Measurements from ENCODE around the gene ECE1.
A peak's percentile ranks its signal among the peaks of the same experiment; 100 is the strongest.

ECE1 gene

GRCh38 chr1:21175670-21176581, 114.3 kb downstream of the ECE1 start:
- H3K27ac ChIP-seq (ENCODE audit: low read length) = peak overlapping the region; percentile 65
- H3K36me3 ChIP-seq (ENCODE audit: insufficient read depth, low read length) = peaks cover 5% of the 10 kb centered on the region
- no peaks in the 10 kb centered on the region for H3K27me3 ChIP-seq (ENCODE audit: insufficient read depth, low read length, poor library complexity)
- ATAC-seq (ENCODE audit: insufficient read depth, low read depth) (peak; percentile 39), DNase-seq (peak; percentile 45)
- peak overlapping the region; percentile 79 for H3K4me2 ChIP-seq (ENCODE audit: insufficient read depth, low read length)
- peak overlapping the region; percentile 69 to 92; a peak in 3 of 4 replicates for H3K4me3 ChIP-seq (ENCODE audit: low read depth in 1 of 2, low read length in 2 of 2)
- H3K9ac ChIP-seq (ENCODE audit: low read depth, low read length) = peak overlapping the region; percentile 91
- H3K9me3 ChIP-seq (ENCODE audit: insufficient read depth, low read length, severe bottlenecking) = no peaks in the 10 kb centered on the region
- TF ChIP-seq, protein P1, sequence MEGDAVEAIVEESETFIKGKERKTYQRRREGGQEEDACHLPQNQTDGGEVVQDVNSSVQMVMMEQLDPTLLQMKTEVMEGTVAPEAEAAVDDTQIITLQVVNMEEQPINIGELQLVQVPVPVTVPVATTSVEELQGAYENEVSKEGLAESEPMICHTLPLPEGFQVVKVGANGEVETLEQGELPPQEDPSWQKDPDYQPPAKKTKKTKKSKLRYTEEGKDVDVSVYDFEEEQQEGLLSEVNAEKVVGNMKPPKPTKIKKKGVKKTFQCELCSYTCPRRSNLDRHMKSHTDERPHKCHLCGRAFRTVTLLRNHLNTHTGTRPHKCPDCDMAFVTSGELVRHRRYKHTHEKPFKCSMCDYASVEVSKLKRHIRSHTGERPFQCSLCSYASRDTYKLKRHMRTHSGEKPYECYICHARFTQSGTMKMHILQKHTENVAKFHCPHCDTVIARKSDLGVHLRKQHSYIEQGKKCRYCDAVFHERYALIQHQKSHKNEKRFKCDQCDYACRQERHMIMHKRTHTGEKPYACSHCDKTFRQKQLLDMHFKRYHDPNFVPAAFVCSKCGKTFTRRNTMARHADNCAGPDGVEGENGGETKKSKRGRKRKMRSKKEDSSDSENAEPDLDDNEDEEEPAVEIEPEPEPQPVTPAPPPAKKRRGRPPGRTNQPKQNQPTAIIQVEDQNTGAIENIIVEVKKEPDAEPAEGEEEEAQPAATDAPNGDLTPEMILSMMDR (IDR thresholded peaks at IDR 0.05; ENCODE audit: borderline replicate concordance, extremely low read depth, low read length, poor library complexity, severe bottlenecking) = no peak
- no peak for TF ChIP-seq EZH2 (IDR thresholded peaks at IDR 0.05; ENCODE audit: borderline replicate concordance, low read depth, low read length, severe bottlenecking)
- peaks cover 25% of the 10 kb centered on the region for H4K20me1 ChIP-seq (ENCODE audit: insufficient read depth, low read length)
- H3K79me2 ChIP-seq (ENCODE audit: insufficient read depth, low read length) = peaks cover 51% of the 10 kb centered on the region
- peak overlapping the region; percentile 75 for H2AFZ ChIP-seq (ENCODE audit: low read depth, low read length)
- H3K4me1 ChIP-seq (ENCODE audit: insufficient read depth, low read length) = peaks cover 31% of the 10 kb centered on the region

DNA sequence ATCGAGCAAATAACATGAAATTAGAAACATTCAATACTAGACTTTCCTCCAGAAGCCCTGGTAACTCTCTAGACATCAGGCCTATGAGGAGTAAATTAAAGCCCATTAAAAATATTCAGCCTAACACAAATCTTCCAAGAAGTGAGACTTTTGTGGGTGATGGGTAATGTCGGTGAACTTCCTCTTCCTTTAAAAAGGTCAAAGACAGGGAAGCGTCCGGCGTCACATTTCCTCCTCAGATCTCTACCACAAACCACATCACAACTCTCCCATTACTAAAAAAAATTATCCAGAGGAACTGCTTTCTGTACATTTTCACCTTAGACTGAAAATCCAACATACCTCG, 115.0 kb downstream of the ECE1 start:
- H3K27me3 ChIP-seq (ENCODE audit: insufficient read depth, low read length, poor library complexity) = no peaks in the 10 kb centered on the region
- ATAC-seq (ENCODE audit: insufficient read depth, low read depth) (peak; percentile 27), DNase-seq (peak; percentile 65)
- no peaks in the 10 kb centered on the region for H3K9me3 ChIP-seq (ENCODE audit: insufficient read depth, low read length, severe bottlenecking)
- TF ChIP-seq EZH2 (IDR thresholded peaks at IDR 0.05; ENCODE audit: borderline replicate concordance, low read depth, low read length, severe bottlenecking) = no peak
- TF ChIP-seq, protein P1 (IDR thresholded peaks at IDR 0.05; ENCODE audit: borderline replicate concordance, extremely low read depth, low read length, poor library complexity, severe bottlenecking) = no peak
- peaks cover 25% of the 10 kb centered on the region for H4K20me1 ChIP-seq (ENCODE audit: insufficient read depth, low read length)
- no peak overlapping the region for H2AFZ ChIP-seq (ENCODE audit: low read depth, low read length)
- H3K36me3 ChIP-seq (ENCODE audit: insufficient read depth, low read length) = peaks cover 9% of the 10 kb centered on the region
- peak overlapping the region; percentile 91 for H3K9ac ChIP-seq (ENCODE audit: low read depth, low read length)
- H3K79me2 ChIP-seq (ENCODE audit: insufficient read depth, low read length) = peaks cover 57% of the 10 kb centered on the region
- H3K4me1 ChIP-seq (ENCODE audit: insufficient read depth, low read length) = peaks cover 31% of the 10 kb centered on the region
- H3K27ac ChIP-seq (ENCODE audit: low read length) = peak overlapping the region; percentile 65
- H3K4me3 ChIP-seq (ENCODE audit: low read depth in 1 of 2, low read length in 2 of 2) = peak overlapping the region; percentile 69 to 92; a peak in 3 of 4 replicates
- H3K4me2 ChIP-seq (ENCODE audit: insufficient read depth, low read length) = peak overlapping the region; percentile 79

DNA sequence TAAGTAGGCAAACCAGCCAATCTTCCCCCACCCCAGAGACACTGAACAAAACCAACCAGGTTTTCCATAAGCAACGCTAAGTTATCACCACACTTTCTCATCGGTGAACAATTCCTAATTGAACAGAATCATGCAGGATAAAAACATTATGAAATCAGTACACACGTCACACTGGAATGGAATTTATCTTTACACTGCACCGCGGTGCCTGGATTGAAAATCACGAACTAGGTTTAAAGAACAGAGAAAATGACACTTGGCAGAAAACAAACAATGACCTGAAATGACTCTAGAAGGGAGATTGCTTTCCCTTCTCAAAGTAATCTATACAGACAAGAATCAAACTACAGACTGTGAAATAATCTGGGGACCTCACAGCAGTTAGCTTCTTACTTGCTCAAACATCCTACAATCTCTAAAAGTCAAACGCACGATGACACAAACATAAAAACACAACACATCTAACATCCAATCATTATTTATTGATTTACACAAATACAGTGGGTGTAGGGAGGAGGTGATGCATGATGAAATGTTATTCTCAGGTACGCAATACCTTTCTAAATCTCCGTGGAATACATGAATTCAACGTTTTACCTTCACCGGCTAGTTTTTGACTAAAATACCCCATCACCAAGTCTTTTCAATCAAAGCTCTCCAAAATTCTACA, 115.5 kb downstream of the ECE1 start:
- peaks cover 31% of the 10 kb centered on the region for H3K4me1 ChIP-seq (ENCODE audit: insufficient read depth, low read length)
- H3K36me3 ChIP-seq (ENCODE audit: insufficient read depth, low read length) = peaks cover 13% of the 10 kb centered on the region
- H3K79me2 ChIP-seq (ENCODE audit: insufficient read depth, low read length) = peaks cover 61% of the 10 kb centered on the region
- no peaks in the 10 kb centered on the region for H3K9me3 ChIP-seq (ENCODE audit: insufficient read depth, low read length, severe bottlenecking)
- TF ChIP-seq, protein P1 (IDR thresholded peaks at IDR 0.05; ENCODE audit: borderline replicate concordance, extremely low read depth, low read length, poor library complexity, severe bottlenecking) = no peak
- no peak for TF ChIP-seq EZH2 (IDR thresholded peaks at IDR 0.05; ENCODE audit: borderline replicate concordance, low read depth, low read length, severe bottlenecking)
- no peak overlapping the region for H2AFZ ChIP-seq (ENCODE audit: low read depth, low read length)
- DNase-seq = no peak
- no peaks in the 10 kb centered on the region for H3K27me3 ChIP-seq (ENCODE audit: insufficient read depth, low read length, poor library complexity)
- peak overlapping the region; percentile 91; the same call in 1 of the 2 replicates for H3K9ac ChIP-seq (ENCODE audit: low read depth, low read length)
- H3K4me2 ChIP-seq (ENCODE audit: insufficient read depth, low read length) = peak overlapping the region; percentile 79
- peak overlapping the region; percentile 69 to 92; a peak in 3 of 4 replicates for H3K4me3 ChIP-seq (ENCODE audit: low read depth in 1 of 2, low read length in 2 of 2)
- peak overlapping the region; percentile 65; the same call in 1 of the 2 replicates for H3K27ac ChIP-seq (ENCODE audit: low read length)
- H4K20me1 ChIP-seq (ENCODE audit: insufficient read depth, low read length) = peaks cover 27% of the 10 kb centered on the region
- no peak for ATAC-seq (ENCODE audit: insufficient read depth, low read depth)

Data from DND-41 (cell line).